ENCODE data around the gene FHAD1.

DNA sequence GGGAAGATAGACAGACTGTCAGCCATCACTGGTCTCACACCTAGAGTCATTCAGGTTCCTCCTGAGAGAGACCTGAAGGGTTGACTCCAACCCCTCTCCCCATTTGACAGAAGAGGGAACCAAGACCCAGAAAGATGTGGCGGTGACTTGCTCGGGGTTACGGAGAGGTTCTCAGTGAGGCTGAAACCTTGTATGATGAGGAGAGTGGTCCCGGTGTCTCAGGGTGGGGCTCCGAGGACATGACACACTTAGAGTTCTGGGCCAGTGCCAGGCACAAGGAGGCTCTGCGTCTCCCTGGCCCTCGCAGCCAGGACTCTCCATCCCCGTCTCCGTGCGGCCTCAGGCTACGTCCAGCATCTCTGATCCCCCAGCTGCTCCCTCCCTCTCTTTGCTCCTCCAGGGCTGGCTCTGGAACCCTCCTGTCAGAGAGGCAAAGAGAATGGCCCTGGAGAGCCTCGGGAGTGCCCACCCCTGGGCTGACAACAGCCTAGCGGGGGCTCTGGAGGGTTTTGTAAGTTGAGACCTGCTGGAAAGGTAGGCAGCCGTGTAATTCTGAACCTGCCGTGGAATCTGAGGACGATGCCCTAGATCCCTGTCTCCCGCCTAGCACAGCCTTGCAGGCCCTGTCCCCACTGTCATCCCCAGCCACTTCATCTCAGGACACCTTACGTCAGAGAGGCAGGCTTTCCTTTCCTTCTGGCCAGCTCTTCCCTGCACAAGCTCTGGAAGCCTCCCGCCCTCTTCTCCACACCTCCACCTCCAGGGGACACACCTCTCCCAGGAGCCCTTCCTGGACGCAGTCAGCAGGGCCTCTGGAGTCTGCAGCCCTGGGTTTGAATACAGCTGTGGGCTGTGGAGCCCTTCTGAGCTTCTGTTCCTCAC, 166.8 kb downstream of the FHAD1 start:
- TF ChIP-seq CTCF (IDR thresholded peaks at IDR 0.05) (no peak), POLR2A (IDR thresholded peaks at IDR 0.05) (no peak)

Measured in upper lobe of left lung (tissue), 4 donors.